NT2/D1 (cell line): ENCODE data around the gene FAM13A.

Source experiments
- SUZ12 ChIP-seq: IDR thresholded peaks from 2 replicates; pipeline ENCODE4 v1.6.1; 2011; ENCODE audit not compliant: insufficient read length, insufficient read depth; ENCODE audit errors: extremely low read depth
- ZNF274 ChIP-seq: IDR thresholded peaks from 2 replicates; pipeline ENCODE4 v1.6.1; 2011; ENCODE audit warnings: mild to moderate bottlenecking, low read depth, low read length

GRCh38 chr4:88719381-88719780 lies 337.6 kb downstream of the FAM13A start:
- TF ChIP-seq SUZ12 (no peak), ZNF274 (no peak)
